Measurements from ENCODE around the gene CDON. TPM values are rescaled to one million over a fixed set of nuclear protein-coding genes. Genes with fewer than 3 reads are reported as not detected.

Gene CDON
- total RNA-seq, 3 donors from 2014 or later (not counting 1 experiment from before 2014, with no cell fraction given) = 0.25 to 0.38 TPM; not detected in 1

GRCh38 chr11:125910226-125910849 is 152.3 kb downstream of the CDON start:
- Histone ChIP-seq H3K27ac (ENCODE audit: low read length) (no peak overlapping the region), H3K4me1 (ENCODE audit: control insufficient read depth, insufficient read depth, low read length) (no peaks in the 10 kb centered on the region), H3K27me3 (ENCODE audit: control insufficient read depth, insufficient read depth, low read length) (peaks cover 7% of the 10 kb centered on the region), H3K9me3 (ENCODE audit: control insufficient read depth, insufficient read depth, low read length) (no peaks in the 10 kb centered on the region), H3K4me3 (ENCODE audit: low read length) (no peak overlapping the region), H3K36me3 (ENCODE audit: control insufficient read depth, insufficient read depth, low read length) (no peaks in the 10 kb centered on the region)
- DNase-seq (no peak), ATAC-seq (no peak)
- no peak overlapping the region for H3K27ac Mint-ChIP-seq
- no peak overlapping the region for H3K4me3 Mint-ChIP-seq
- H3K4me1 Mint-ChIP-seq = no peaks in the 10 kb centered on the region
- no peaks in the 10 kb centered on the region for H3K9me3 Mint-ChIP-seq
- intact Hi-C loops (cut with micrococcal nuclease) = no loop called here
- no peak for TF ChIP-seq CTCF (IDR thresholded peaks at IDR 0.05)
- peaks cover 20 to 62% of the 10 kb centered on the region in 2 donors for H3K27me3 Mint-ChIP-seq (ENCODE audit: low read depth in 2 of 2)
- H3K36me3 Mint-ChIP-seq = no peaks in the 10 kb centered on the region
- WGBS (ENCODE audit: insufficient coverage) = 85% methylated on average over 6 of the region's 8 CpGs

Other genes with a start within 250 kb of the CDON start
- gene PATE4, start 229.6 kb downstream of the CDON start, total RNA-seq = not detected
- 1 to 10 TPM; 4.4 to 6.8 (median 5.6) TPM for gene HYLS1, start 175.2 kb downstream of the CDON start, total RNA-seq
- 1 to 10 TPM; 3.6 to 6.7 (median 3.6) TPM for gene PUS3, start 159.7 kb downstream of the CDON start, total RNA-seq
- not detected for gene DDX25, start 158.4 kb downstream of the CDON start, total RNA-seq
- gene VSIG10L2, start 116.8 kb downstream of the CDON start, total RNA-seq = not detected
- gene RPUSD4, start 148.8 kb upstream of the CDON start, total RNA-seq = 10 to 100 TPM; 27.1 to 41.7 (median 38.9) TPM
- gene FAM118B, start 148.9 kb upstream of the CDON start, total RNA-seq = 1 to 10 TPM; 5.4 to 9.7 (median 7.8) TPM
- 100 to 1,000 TPM; 188 to 225 (median 195) TPM for gene SRPRA, start 206.0 kb upstream of the CDON start, total RNA-seq
- 10 to 100 TPM; 31.1 to 37.9 (median 31.3) TPM for gene FOXRED1, start 206.3 kb upstream of the CDON start, total RNA-seq
- gene TIRAP, start 220.2 kb upstream of the CDON start, total RNA-seq = 10 to 100 TPM; 14.5 to 24.0 (median 19.5) TPM
- gene DCPS, start 241.2 kb upstream of the CDON start, total RNA-seq = 10 to 100 TPM; 20.1 to 25.8 (median 23.1) TPM

Measured in natural killer cell (primary cell).